ENCODE data around the gene YIPF3.

DNA sequence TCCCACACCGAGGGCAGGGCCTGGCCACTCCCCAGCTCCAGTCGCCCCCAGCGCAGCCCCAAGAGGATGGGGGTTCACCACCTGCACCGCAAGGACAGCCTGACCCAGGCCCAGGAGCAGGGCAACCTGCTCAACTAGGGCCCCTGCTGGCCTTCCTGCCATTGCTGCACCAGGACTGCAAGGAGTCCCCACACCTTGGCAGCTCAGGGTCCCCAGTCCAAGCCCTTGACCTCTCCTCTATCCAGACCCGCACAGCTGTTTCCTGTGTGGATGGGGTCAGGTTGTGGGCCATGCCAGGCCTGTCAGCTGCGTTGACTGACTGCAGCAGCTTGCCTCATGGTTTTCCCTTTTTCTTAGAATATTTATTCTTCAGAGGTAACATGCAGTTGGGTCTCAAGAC lies 11.0 kb downstream of the YIPF3 start:
- TF ChIP-seq POLR2AphosphoS5 (IDR thresholded peaks at IDR 0.05; ENCODE audit: low read depth, low read length), result no peak
- TF ChIP-seq, protein P1, sequence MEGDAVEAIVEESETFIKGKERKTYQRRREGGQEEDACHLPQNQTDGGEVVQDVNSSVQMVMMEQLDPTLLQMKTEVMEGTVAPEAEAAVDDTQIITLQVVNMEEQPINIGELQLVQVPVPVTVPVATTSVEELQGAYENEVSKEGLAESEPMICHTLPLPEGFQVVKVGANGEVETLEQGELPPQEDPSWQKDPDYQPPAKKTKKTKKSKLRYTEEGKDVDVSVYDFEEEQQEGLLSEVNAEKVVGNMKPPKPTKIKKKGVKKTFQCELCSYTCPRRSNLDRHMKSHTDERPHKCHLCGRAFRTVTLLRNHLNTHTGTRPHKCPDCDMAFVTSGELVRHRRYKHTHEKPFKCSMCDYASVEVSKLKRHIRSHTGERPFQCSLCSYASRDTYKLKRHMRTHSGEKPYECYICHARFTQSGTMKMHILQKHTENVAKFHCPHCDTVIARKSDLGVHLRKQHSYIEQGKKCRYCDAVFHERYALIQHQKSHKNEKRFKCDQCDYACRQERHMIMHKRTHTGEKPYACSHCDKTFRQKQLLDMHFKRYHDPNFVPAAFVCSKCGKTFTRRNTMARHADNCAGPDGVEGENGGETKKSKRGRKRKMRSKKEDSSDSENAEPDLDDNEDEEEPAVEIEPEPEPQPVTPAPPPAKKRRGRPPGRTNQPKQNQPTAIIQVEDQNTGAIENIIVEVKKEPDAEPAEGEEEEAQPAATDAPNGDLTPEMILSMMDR (IDR thresholded peaks at IDR 0.05), result no peak
- no peak for TF ChIP-seq YY1 (IDR thresholded peaks at IDR 0.05; ENCODE audit: low read depth)
- TF ChIP-seq SIN3A (IDR thresholded peaks at IDR 0.05; ENCODE audit: borderline replicate concordance, low read depth, low read length), result no peak
- TF ChIP-seq, protein P2, sequence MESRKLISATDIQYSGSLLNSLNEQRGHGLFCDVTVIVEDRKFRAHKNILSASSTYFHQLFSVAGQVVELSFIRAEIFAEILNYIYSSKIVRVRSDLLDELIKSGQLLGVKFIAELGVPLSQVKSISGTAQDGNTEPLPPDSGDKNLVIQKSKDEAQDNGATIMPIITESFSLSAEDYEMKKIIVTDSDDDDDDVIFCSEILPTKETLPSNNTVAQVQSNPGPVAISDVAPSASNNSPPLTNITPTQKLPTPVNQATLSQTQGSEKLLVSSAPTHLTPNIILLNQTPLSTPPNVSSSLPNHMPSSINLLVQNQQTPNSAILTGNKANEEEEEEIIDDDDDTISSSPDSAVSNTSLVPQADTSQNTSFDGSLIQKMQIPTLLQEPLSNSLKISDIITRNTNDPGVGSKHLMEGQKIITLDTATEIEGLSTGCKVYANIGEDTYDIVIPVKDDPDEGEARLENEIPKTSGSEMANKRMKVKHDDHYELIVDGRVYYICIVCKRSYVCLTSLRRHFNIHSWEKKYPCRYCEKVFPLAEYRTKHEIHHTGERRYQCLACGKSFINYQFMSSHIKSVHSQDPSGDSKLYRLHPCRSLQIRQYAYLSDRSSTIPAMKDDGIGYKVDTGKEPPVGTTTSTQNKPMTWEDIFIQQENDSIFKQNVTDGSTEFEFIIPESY (IDR thresholded peaks at IDR 0.05; ENCODE audit: borderline replicate concordance, low read depth), result no peak
- no peak for TF ChIP-seq RAD21 (IDR thresholded peaks at IDR 0.05; ENCODE audit: low read length)
- no peak for TF ChIP-seq FOXJ3 (CRISPR knock-in tag; IDR thresholded peaks at IDR 0.05)
- TF ChIP-seq JUND (IDR thresholded peaks at IDR 0.05), result no peak

All from SK-N-SH (cell line).